Natural killer cell (primary cell): ENCODE data around the gene EBF4. TPM values are rescaled to one million over a fixed set of nuclear protein-coding genes. Genes with fewer than 3 reads are reported as not detected.

Experiments
- ATAC-seq, 3 donors: fragments of 150-1000 bp in 2 of 3; fragments of 200-7000 bp in 1 of 3; cut with Tn5 transposase; 1 replicate in 1 of 3; 2 replicates in 2 of 3; pipeline ENCODE4 v1.10.0; 2021; ENCODE audit warnings: mild to moderate bottlenecking in 2 of 3, moderate library complexity in 2 of 3
- DNase-seq, 2 donors: peaks; one replicate each; pipeline versions ENCODE4 v3.0.0 to v3.0.0-alpha.2; 2013 to 2021; ENCODE audit warnings: mixed read lengths in 1 of 2
- H3K27ac ChIP-seq: one replicate; pipeline ENCODE4 v1.5.1; 2013; ENCODE audit warnings: mild to moderate bottlenecking, low read length
- H3K27me3 ChIP-seq: one replicate; pipeline ENCODE4 v1.6.1; 2013; ENCODE audit warnings: low read length; ENCODE audit not compliant: control insufficient read depth, insufficient read depth
- H3K36me3 ChIP-seq: one replicate; pipeline ENCODE4 v1.6.1; 2013; ENCODE audit warnings: low read length; ENCODE audit not compliant: control insufficient read depth, insufficient read depth
- H3K4me1 ChIP-seq: one replicate; pipeline ENCODE4 v1.6.1; 2013; ENCODE audit warnings: low read length; ENCODE audit not compliant: control insufficient read depth, insufficient read depth
- H3K4me3 ChIP-seq: one replicate; pipeline ENCODE4 v1.5.1; 2013; ENCODE audit warnings: low read length
- H3K9me3 ChIP-seq: one replicate; pipeline ENCODE4 v1.6.1; 2013; ENCODE audit warnings: low read length; ENCODE audit not compliant: control insufficient read depth, insufficient read depth
- H3K27ac Mint-ChIP-seq, 2 donors: one replicate each; pipeline ENCODE4 v1.8.0; 2022; ENCODE audit warnings: mild to moderate bottlenecking in 2 of 2, mixed read lengths in 2 of 2, moderate library complexity in 1 of 2
- H3K27me3 Mint-ChIP-seq, 2 donors: one replicate each; pipeline ENCODE4 v1.8.0; 2022; ENCODE audit warnings: low read depth in 2 of 2, mixed read lengths in 2 of 2
- H3K36me3 Mint-ChIP-seq: one replicate; pipeline ENCODE4 v1.8.0; 2022; ENCODE audit warnings: mixed read lengths
- H3K4me1 Mint-ChIP-seq, 2 donors: one replicate each; pipeline ENCODE4 v1.8.0; 2022; ENCODE audit warnings: mixed read lengths in 2 of 2
- H3K4me3 Mint-ChIP-seq: one replicate; pipeline ENCODE4 v1.8.0; 2022; ENCODE audit warnings: mild to moderate bottlenecking, moderate library complexity, mixed read lengths
- H3K9me3 Mint-ChIP-seq, 2 donors: one replicate each; pipeline ENCODE4 v1.8.0; 2022; ENCODE audit warnings: mixed read lengths in 2 of 2
- CTCF ChIP-seq: fragments of 200-600 bp; IDR thresholded peaks from one replicate; pipeline ENCODE4 v1.8.0; 2022; ENCODE audit warnings: antibody characterized with exemption
- WGBS: methylation state at CpG from one replicate; pipeline ENCODE4 v1.1.7; 2013; ENCODE audit warnings: missing lambda C conversion rate; ENCODE audit not compliant: insufficient coverage; 5-methylcytosine and 5-hydroxymethylcytosine counted together
- intact Hi-C: fragments of 100-400 bp; cut with micrococcal nuclease; formaldehyde crosslinking; loops from one replicate; pipeline ENCODE4 v1.14.2; 2022
- total RNA-seq, 4 donors: library from RNA; stranded (reverse); fragments of 120-200 nt in 1 of 4; gene quantifications; one replicate each; pipeline versions ENCODE4 v1.2.3 to v1.2.4, GENCODE V29; 2013 to 2022

The EBF4 gene
- 10 to 100 TPM; 17.1 to 21.7 (median 20.4) TPM for total RNA-seq
- 2.1 TPM for total RNA-seq (2013)

GRCh38 chr20:2692036-2692885 is at the start of gene EBF4:
Gene EBF4, plus strand, starts transcription at chr20:2692780. Its CDS starts 866 bp downstream, at chr20:2693646.
- peak within 1 kb of the TSS; percentile 94 for H3K4me3 Mint-ChIP-seq
- TF ChIP-seq CTCF = no peak
- DNase-seq (peak; percentile 44 to 57), ATAC-seq (peak in 2 of 3 donors; percentile 19 to 20)
- H3K9me3 ChIP-seq = no peaks in the 10 kb centered on the region
- peaks cover 32 to 50% of the 10 kb centered on the region in 2 donors for H3K4me1 Mint-ChIP-seq
- peaks cover 34% of the 10 kb centered on the region for H3K4me1 ChIP-seq
- no peaks in the 10 kb centered on the region for H3K36me3 ChIP-seq
- WGBS = 5% methylated on average over 104 of the region's 106 CpGs
- H3K4me3 ChIP-seq = peak within 1 kb of the TSS; percentile 25
- H3K27ac ChIP-seq = no peak within 1 kb of the TSS
- peak within 1 kb of the TSS; percentile 93 for H3K27ac Mint-ChIP-seq
- H3K27me3 ChIP-seq = peaks cover 24% of the 10 kb centered on the region
- H3K36me3 Mint-ChIP-seq = no peaks in the 10 kb centered on the region
- H3K9me3 Mint-ChIP-seq = no peaks in the 10 kb centered on the region
- peaks cover 0 to 41% of the 10 kb centered on the region in 2 donors for H3K27me3 Mint-ChIP-seq
- intact Hi-C loops = no loop called here

GRCh38 chr20:2643708-2644107 is 48.9 kb upstream of the EBF4 start:
- ATAC-seq (no peak), DNase-seq (no peak)
- H3K27ac Mint-ChIP-seq = no peak overlapping the region
- H3K9me3 Mint-ChIP-seq = no peaks in the 10 kb centered on the region
- no peaks in the 10 kb centered on the region for H3K4me1 ChIP-seq
- no peaks in the 10 kb centered on the region for H3K27me3 Mint-ChIP-seq
- peaks cover 19 to 23% of the 10 kb centered on the region in 2 donors for H3K4me1 Mint-ChIP-seq
- intact Hi-C loops = no loop called here
- no peak overlapping the region for H3K4me3 ChIP-seq
- no peak overlapping the region for H3K4me3 Mint-ChIP-seq
- H3K9me3 ChIP-seq = no peaks in the 10 kb centered on the region
- peaks cover 7% of the 10 kb centered on the region for H3K36me3 Mint-ChIP-seq
- peaks cover 5% of the 10 kb centered on the region for H3K36me3 ChIP-seq
- H3K27ac ChIP-seq = no peak overlapping the region
- TF ChIP-seq CTCF = no peak
- H3K27me3 ChIP-seq = no peaks in the 10 kb centered on the region
- 95% methylated on average over 1 of the region's 1 CpG for WGBS

GRCh38 chr20:2651772-2652723 is 40.5 kb upstream of the EBF4 start, which contains the start of gene NOP56:
Gene NOP56, plus strand, starts transcription at chr20:2652632. Its CDS starts 29 bp downstream, at chr20:2652661.
- ATAC-seq (peak; percentile 94 to 99 (median 96)), DNase-seq (peak; percentile 96 to 98)
- H3K27ac Mint-ChIP-seq = peak within 1 kb of the TSS; percentile 79 to 87
- peak within 1 kb of the TSS; percentile 95 for H3K4me3 Mint-ChIP-seq
- Histone ChIP-seq H3K4me1 (peaks cover 24% of the 10 kb centered on the region), H3K9me3 (no peaks in the 10 kb centered on the region), H3K4me3 (peak within 1 kb of the TSS; percentile 77), H3K27ac (peak within 1 kb of the TSS; percentile 65), H3K36me3 (peaks cover 33% of the 10 kb centered on the region), H3K27me3 (no peaks in the 10 kb centered on the region)
- TF ChIP-seq CTCF = no peak
- H3K4me1 Mint-ChIP-seq = peaks cover 16 to 33% of the 10 kb centered on the region in 2 donors
- no peaks in the 10 kb centered on the region for H3K27me3 Mint-ChIP-seq
- H3K36me3 Mint-ChIP-seq = peaks cover 10% of the 10 kb centered on the region
- intact Hi-C loops = loop anchor here (1.0 kb wide), 1 partner anchor 12 kb away; the partner anchor contains the start of gene IDH3B
- under 1% methylated on average over 100 of the region's 101 CpGs for WGBS
- no peaks in the 10 kb centered on the region for H3K9me3 Mint-ChIP-seq
